Keratinocyte (primary cell): ENCODE measurements around the gene ACVR1C. TPM values are rescaled to one million over a fixed set of nuclear protein-coding genes. Genes with fewer than 3 reads are reported as not detected.
A peak's percentile ranks its signal among the peaks of the same experiment; 100 is the strongest.
"Not testable (repeated sequence)": the region's sequence is repeated elsewhere in the genome, so short reads cannot be mapped to it uniquely, and the experiment has no call there.

ENCODE experiments used
- DNase-seq: peaks from one replicate; pipeline ENCODE4 v3.0.0-alpha.2; 2011; ENCODE audit warnings: low read depth, missing footprints, low spot score
- FAIRE-seq: peaks from 2 replicates; lab custom pipeline; 2011; peaks lifted over from hg19 to GRCh38; lab: Jason Lieb, UNC
- H2AFZ ChIP-seq: 2 replicates; pipeline ENCODE4 v1.6.0; 2012; ENCODE audit warnings: low read length, control low read depth, inconsistent platforms; ENCODE audit not compliant: control insufficient read depth
- H3K27ac ChIP-seq: 2 replicates; pipeline ENCODE4 v1.5.1; 2011; ENCODE audit warnings: low read length; ENCODE audit not compliant: control insufficient read depth, insufficient read depth
- H3K27me3 ChIP-seq: 3 replicates; pipeline ENCODE4 v1.6.0; 2011; ENCODE audit warnings: low read length; ENCODE audit not compliant: control insufficient read depth, insufficient read depth; ENCODE audit errors: extremely low read depth
- H3K36me3 ChIP-seq, 2 experiments: 2 replicates in 1 of 2; 3 replicates in 1 of 2; pipeline ENCODE4 v1.5.1; 2011; ENCODE audit warnings: low read length in 2 of 2, mild to moderate bottlenecking in 1 of 2; ENCODE audit not compliant: control insufficient read depth in 2 of 2, insufficient read depth in 2 of 2; ENCODE audit errors: extremely low read depth in 1 of 2
- H3K4me1 ChIP-seq: 3 replicates; pipeline ENCODE4 v1.5.1; 2011; ENCODE audit warnings: low read length; ENCODE audit not compliant: control insufficient read depth, insufficient read depth; ENCODE audit errors: extremely low read depth
- H3K4me2 ChIP-seq: 3 replicates; pipeline ENCODE4 v1.6.0; 2011; ENCODE audit warnings: low read depth, low read length; ENCODE audit not compliant: control insufficient read depth, insufficient read depth; ENCODE audit errors: extremely low read depth
- H3K4me3 ChIP-seq, 3 experiments: fragments of 200-600 bp in 1 of 3; sonication (generic) in 1 of 3; 2 replicates in 2 of 3; 3 replicates in 1 of 3; pipeline ENCODE4 v1.5.1; 2011 to 2016; ENCODE audit warnings: low read length in 3 of 3, mild to moderate bottlenecking in 3 of 3, control low read depth in 2 of 3, inconsistent platforms in 1 of 3, low read depth in 1 of 3, mixed read lengths in 1 of 3, mixed run types in 1 of 3, moderate library complexity in 1 of 3; ENCODE audit not compliant: control insufficient read depth in 2 of 3, insufficient read depth in 2 of 3; ENCODE audit errors: extremely low read depth in 1 of 3
- H3K79me2 ChIP-seq: 2 replicates; pipeline ENCODE4 v1.6.0; 2012; ENCODE audit warnings: low read length; ENCODE audit not compliant: control insufficient read depth, insufficient read depth
- H3K9ac ChIP-seq: 3 replicates; pipeline ENCODE4 v1.6.0; 2011; ENCODE audit warnings: low read length; ENCODE audit not compliant: control insufficient read depth, insufficient read depth; ENCODE audit errors: extremely low read depth
- H3K9me1 ChIP-seq: 3 replicates; pipeline ENCODE4 v1.6.0; 2011; ENCODE audit warnings: low read length; ENCODE audit not compliant: control insufficient read depth, insufficient read depth; ENCODE audit errors: extremely low read depth
- H3K9me3 ChIP-seq: 2 replicates; pipeline ENCODE4 v1.5.1; 2012; ENCODE audit warnings: low read depth, low read length; ENCODE audit not compliant: control insufficient read depth
- H4K20me1 ChIP-seq: 3 replicates; pipeline ENCODE4 v1.6.0; 2011; ENCODE audit warnings: low read length; ENCODE audit not compliant: control insufficient read depth, insufficient read depth; ENCODE audit errors: extremely low read depth
- CTCF ChIP-seq, 3 experiments: IDR thresholded peaks in 1 of 3; conservative IDR thresholded peaks in 1 of 3; optimal IDR thresholded peaks in 1 of 3; 2 replicates in 2 of 3; 3 replicates in 1 of 3; pipeline versions ENCODE3 to v1.5.1; 2011; ENCODE audit warnings: low read length in 3 of 3, mild to moderate bottlenecking in 3 of 3, moderate library complexity in 2 of 3, control low read depth in 1 of 3, inconsistent platforms in 1 of 3; ENCODE audit not compliant: insufficient read depth in 2 of 3; ENCODE audit errors: extremely low read depth in 1 of 3
- EZH2 ChIP-seq: IDR thresholded peaks from one replicate; pipeline ENCODE4 v1.6.1; 2012; ENCODE audit warnings: inconsistent platforms, mild to moderate bottlenecking, low read length, moderate library complexity
- dilution Hi-C: fragments of 300-500 bp; cut with MboI; formaldehyde crosslinking; loops from one replicate; pipeline ENCODE4 v1.7.0; 2020; ENCODE audit warnings: low sequenced_read_pairs; ENCODE audit not compliant: extremely low pct_ligation_motif_present
- polyA plus RNA-seq, 5 experiments: library from polyadenylated mRNA; depleted of rRNA in 3 of 5; stranded (reverse) in 3 of 5; stranded (forward) in 1 of 5; unstranded in 1 of 5; fragments of >200 nt; gene quantifications; 1 replicate in 1 of 5; 2 replicates in 3 of 5; 3 replicates in 1 of 5; pipeline versions ENCODE4 v1.2.1 to v1.2.3, GENCODE V29; 2011 to 2012; ENCODE audit warnings: missing spikeins in 2 of 5, low read depth in 1 of 5, low replicate concordance in 1 of 5

The ACVR1C gene
- polyA plus RNA-seq, 1 donor (not counting 4 experiments of a cell fraction or from before 2014, with no cell fraction given) = 0.20 TPM

DNA sequence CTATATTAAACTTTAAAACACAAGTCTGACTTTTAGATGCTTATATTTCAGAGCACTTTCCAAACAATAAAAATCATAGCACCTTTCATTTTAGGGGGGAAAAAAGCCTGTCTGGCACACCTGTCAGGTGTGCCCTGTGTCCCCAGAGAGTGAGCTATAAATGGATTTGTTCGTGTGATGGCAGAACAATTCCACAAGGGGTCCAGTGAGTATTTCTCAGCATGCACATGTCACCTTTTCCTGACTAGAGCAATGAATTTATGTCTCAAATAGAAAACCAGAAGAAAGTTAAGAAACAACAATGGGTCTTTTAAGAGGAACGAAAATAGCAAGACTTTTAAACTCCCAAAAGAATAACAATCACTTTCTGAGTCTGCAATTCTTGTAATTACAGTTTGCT, 55.9 kb downstream of the ACVR1C start:
- H4K20me1 ChIP-seq = no peaks in the 10 kb centered on the region
- H3K4me2 ChIP-seq = no peak overlapping the region
- no peaks in the 10 kb centered on the region for H3K9me3 ChIP-seq
- H3K79me2 ChIP-seq = no peaks in the 10 kb centered on the region
- H3K4me3 ChIP-seq = no peak overlapping the region
- no peaks in the 10 kb centered on the region for H3K9me1 ChIP-seq
- no peak for TF ChIP-seq EZH2
- TF ChIP-seq CTCF (optimal IDR thresholded peaks at IDR 0.05 in 1 of 3, IDR thresholded peaks at IDR 0.05 in 1 of 3, conservative IDR thresholded peaks at IDR 0.05 in 1 of 3; ENCODE audit: extremely low read depth in 1 of 3, insufficient read depth in 2 of 3, low read length in 3 of 3) = peak; percentile 29 to 42 (median 37)
- H3K27me3 ChIP-seq = no peaks in the 10 kb centered on the region
- DNase-seq (no peak), FAIRE-seq (no peak)
- no peak overlapping the region for H3K27ac ChIP-seq
- no peak overlapping the region for H2AFZ ChIP-seq
- H3K9ac ChIP-seq = no peak overlapping the region
- no peaks in the 10 kb centered on the region for H3K36me3 ChIP-seq
- no peaks in the 10 kb centered on the region for H3K4me1 ChIP-seq
- dilution Hi-C loops = no loop called here

GRCh38 chr2:157566623-157567022, 62.0 kb downstream of the ACVR1C start:
- dilution Hi-C loops, DNase-seq, H3K4me1 ChIP-seq, FAIRE-seq, H3K36me3 ChIP-seq, H4K20me1 ChIP-seq, H3K79me2 ChIP-seq, H3K9ac ChIP-seq, H3K9me1 ChIP-seq, H3K4me2 ChIP-seq, H3K4me3 ChIP-seq, H3K27ac ChIP-seq, H3K9me3 ChIP-seq, H2AFZ ChIP-seq, H3K27me3 ChIP-seq: not testable (repeated sequence)

DNA sequence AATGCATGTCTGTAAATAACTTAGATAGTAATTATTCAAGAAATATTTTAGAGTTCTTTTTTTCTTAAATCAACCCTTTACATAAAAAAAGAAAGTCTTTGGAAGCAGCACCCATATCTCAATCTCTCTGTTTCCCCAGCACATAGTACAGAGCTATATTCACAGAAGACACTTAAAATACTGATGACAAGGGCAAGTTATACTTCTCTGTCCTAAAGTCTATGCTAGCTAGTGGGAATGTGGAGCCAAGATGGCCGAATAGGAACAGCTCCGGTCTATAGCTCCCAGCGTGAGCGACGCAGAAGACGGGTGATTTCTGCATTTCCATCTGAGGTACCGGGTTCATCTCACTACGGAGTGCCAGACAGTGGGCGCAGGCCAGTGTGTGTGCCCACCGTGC, 62.6 kb downstream of the ACVR1C start:
- H4K20me1 ChIP-seq, H3K27me3 ChIP-seq, H3K4me3 ChIP-seq, H3K79me2 ChIP-seq, H3K4me1 ChIP-seq, H3K9me1 ChIP-seq, H3K27ac ChIP-seq, H3K4me2 ChIP-seq, dilution Hi-C loops, FAIRE-seq, DNase-seq, H3K36me3 ChIP-seq, H3K9ac ChIP-seq, H2AFZ ChIP-seq, H3K9me3 ChIP-seq: not testable (repeated sequence)
